Colonic mucosa (tissue), 4 donors: ENCODE data around the gene ZFHX3. TPM values are rescaled to one million over a fixed set of nuclear protein-coding genes. Genes with fewer than 3 reads are reported as not detected.

Experiments used
- DNase-seq: peaks from one replicate; pipeline ENCODE4 v3.0.0-alpha.2; 2020
- H3K27ac ChIP-seq: fragments of 200-600 bp; one replicate; pipeline ENCODE4 v1.8.0; 2021
- H3K27me3 ChIP-seq: fragments of 200-600 bp; one replicate; pipeline ENCODE4 v1.8.0; 2021
- H3K36me3 ChIP-seq: fragments of 200-600 bp; one replicate; pipeline ENCODE4 v1.8.0; 2021
- H3K4me1 ChIP-seq: fragments of 200-600 bp; one replicate; pipeline ENCODE4 v1.8.0; 2021; ENCODE audit warnings: mild to moderate bottlenecking
- H3K4me3 ChIP-seq: fragments of 200-600 bp; one replicate; pipeline ENCODE4 v1.8.0; 2021
- H3K9ac ChIP-seq, 2 donors: one replicate each; pipeline ENCODE4 v1.7.0; 2013; ENCODE audit warnings: control low read depth in 2 of 2, low read depth in 2 of 2, low read length in 2 of 2
- H3K9me3 ChIP-seq: fragments of 200-600 bp; one replicate; pipeline ENCODE4 v1.8.0; 2021
- CTCF ChIP-seq: fragments of 200-600 bp; IDR thresholded peaks from one replicate; pipeline ENCODE4 v1.8.0; 2022; ENCODE audit warnings: antibody characterized with exemption, mild to moderate bottlenecking
- intact Hi-C: fragments of 100-400 bp; cut with DNase I; formaldehyde crosslinking; loops from one replicate; pipeline ENCODE4 v1.14.1; 2022
- total RNA-seq, 2 donors: library from RNA; stranded (reverse); fragmentation: NEBNext Ultra II Directional in 1 of 2; extraction: Animal tissue kit (Norgen Biotek cat#: 25700) in 1 of 2; gene quantifications; one replicate each; pipeline ENCODE4 v1.2.1, GENCODE V29; 2021
- donor health status: healthy.
- donor health status: DM: no; HTN: no; CAD: no.
- donor health status: DM: no; HTN: no; CAD: no.

ZFHX3 gene
- total RNA-seq, 2 donors from 2014 or later: 10.5 to 12.8 TPM

DNA sequence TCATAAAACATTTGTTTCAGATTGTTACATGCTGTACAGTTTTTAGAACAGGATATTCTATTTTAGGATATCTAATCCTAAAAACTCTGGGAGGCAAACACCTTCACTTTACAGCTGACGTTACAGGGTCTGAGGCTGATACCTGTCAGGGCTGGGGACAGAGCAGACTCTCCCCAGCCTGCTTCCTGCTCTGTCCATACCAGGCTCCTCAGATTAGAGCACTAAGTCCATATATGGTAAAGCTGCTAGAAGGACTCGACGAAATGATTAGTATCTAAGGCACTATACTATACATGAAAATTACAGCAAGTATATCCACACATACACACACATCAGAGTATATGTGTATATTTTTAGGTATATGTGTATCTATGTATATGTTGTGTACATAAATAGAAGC, 125.2 kb downstream of the ZFHX3 start:
- no peak overlapping the region for H3K9ac ChIP-seq
- intact Hi-C loops: no loop called here
- DNase-seq: no peak
- H3K36me3 ChIP-seq: no peaks in the 10 kb centered on the region
- no peaks in the 10 kb centered on the region for H3K4me1 ChIP-seq
- H3K4me3 ChIP-seq: no peak overlapping the region
- no peaks in the 10 kb centered on the region for H3K9me3 ChIP-seq
- TF ChIP-seq CTCF: no peak
- H3K27ac ChIP-seq: no peak overlapping the region
- no peaks in the 10 kb centered on the region for H3K27me3 ChIP-seq

DNA sequence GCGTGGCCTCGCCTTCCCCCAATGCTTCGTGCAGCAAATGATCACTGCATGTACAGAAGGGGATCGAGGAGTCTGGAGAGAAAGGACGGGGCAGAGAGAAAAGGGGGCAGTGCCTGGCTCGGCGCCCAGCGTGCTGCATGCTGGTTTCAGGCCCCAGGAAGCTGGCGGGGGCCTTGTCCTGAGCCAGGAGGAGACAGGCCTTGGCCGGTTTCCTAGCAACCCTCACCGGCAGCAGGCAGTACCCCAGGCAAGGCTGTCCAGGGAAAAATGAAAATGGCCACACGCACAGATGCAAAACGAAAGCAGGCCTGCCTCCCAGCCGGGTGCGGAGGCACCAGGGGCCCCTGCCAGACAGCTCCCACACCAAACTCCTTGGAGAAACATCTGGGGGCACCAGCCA, 126.3 kb downstream of the ZFHX3 start:
- H3K4me1 ChIP-seq: no peaks in the 10 kb centered on the region
- H3K9ac ChIP-seq: no peak overlapping the region
- H3K9me3 ChIP-seq: no peaks in the 10 kb centered on the region
- intact Hi-C loops: no loop called here
- H3K27ac ChIP-seq: no peak overlapping the region
- no peak overlapping the region for H3K4me3 ChIP-seq
- no peak for DNase-seq
- no peaks in the 10 kb centered on the region for H3K27me3 ChIP-seq
- no peak for TF ChIP-seq CTCF
- no peaks in the 10 kb centered on the region for H3K36me3 ChIP-seq

DNA sequence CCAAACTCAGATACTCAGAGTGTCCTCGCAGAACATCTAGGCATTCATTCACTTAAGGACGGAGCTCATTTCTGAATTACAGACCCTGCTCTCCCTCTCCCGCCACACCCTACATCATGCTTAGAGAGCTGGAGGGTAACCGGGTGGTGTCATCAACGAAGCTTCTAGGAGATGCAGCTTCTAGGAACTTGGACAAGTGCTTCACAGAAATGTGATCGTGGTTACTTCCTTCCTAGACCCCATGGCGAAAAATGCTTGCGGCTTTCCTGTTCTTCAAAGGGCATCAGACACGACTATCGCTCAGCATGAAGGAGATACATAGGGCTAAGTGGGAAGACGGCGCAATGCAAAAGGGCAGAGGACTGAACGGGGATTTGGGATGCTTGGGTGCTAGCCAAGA, 126.8 kb downstream of the ZFHX3 start:
- Histone ChIP-seq H3K9ac (no peak overlapping the region), H3K4me3 (no peak overlapping the region), H3K27me3 (no peaks in the 10 kb centered on the region), H3K27ac (no peak overlapping the region), H3K36me3 (no peaks in the 10 kb centered on the region), H3K4me1 (no peaks in the 10 kb centered on the region), H3K9me3 (no peaks in the 10 kb centered on the region)
- DNase-seq: no peak
- intact Hi-C loops: no loop called here
- TF ChIP-seq CTCF: no peak

GRCh38 chr16:72917051-72917450, 130.9 kb downstream of the ZFHX3 start:
- DNase-seq: no peak
- H3K9ac ChIP-seq: no peak overlapping the region
- no peak overlapping the region for H3K4me3 ChIP-seq
- H3K36me3 ChIP-seq: no peaks in the 10 kb centered on the region
- no peak for TF ChIP-seq CTCF
- H3K9me3 ChIP-seq: no peaks in the 10 kb centered on the region
- H3K27ac ChIP-seq: no peak overlapping the region
- H3K4me1 ChIP-seq: no peaks in the 10 kb centered on the region
- intact Hi-C loops: no loop called here
- H3K27me3 ChIP-seq: no peaks in the 10 kb centered on the region

DNA sequence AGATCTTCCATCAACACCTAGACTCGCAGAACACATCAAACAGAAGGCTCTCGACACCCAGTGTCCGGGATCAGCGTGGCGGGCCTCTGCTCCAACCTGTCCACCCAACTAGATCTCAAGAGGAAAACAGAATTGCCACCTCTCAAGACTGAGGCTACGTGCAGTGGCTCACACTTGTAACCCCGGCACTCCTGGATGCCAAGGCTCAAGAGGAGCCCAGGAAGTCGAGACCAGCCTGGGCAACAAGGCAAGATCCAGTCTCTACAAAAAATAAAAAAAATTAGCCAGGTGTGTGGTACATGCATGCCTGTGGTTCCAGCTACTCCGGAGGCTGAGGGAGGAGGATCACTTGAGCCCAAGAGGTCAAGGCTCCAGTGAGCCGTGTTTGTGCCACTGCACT, 132.6 kb downstream of the ZFHX3 start:
- no peaks in the 10 kb centered on the region for H3K27me3 ChIP-seq
- no peaks in the 10 kb centered on the region for H3K36me3 ChIP-seq
- H3K9ac ChIP-seq: no peak overlapping the region
- no peak for DNase-seq
- no peaks in the 10 kb centered on the region for H3K4me1 ChIP-seq
- H3K4me3 ChIP-seq: no peak overlapping the region
- intact Hi-C loops: no loop called here
- H3K27ac ChIP-seq: no peak overlapping the region
- no peaks in the 10 kb centered on the region for H3K9me3 ChIP-seq
- no peak for TF ChIP-seq CTCF

- H3K9ac ChIP-seq: no peak overlapping the region
- no peak overlapping the region for H3K4me3 ChIP-seq
- intact Hi-C loops: no loop called here
- H3K36me3 ChIP-seq: no peaks in the 10 kb centered on the region
- no peak for TF ChIP-seq CTCF
- H3K27me3 ChIP-seq: no peaks in the 10 kb centered on the region
- no peaks in the 10 kb centered on the region for H3K9me3 ChIP-seq
- no peak overlapping the region for H3K27ac ChIP-seq
- DNase-seq: no peak
- H3K4me1 ChIP-seq: no peaks in the 10 kb centered on the region
Observed at GRCh38 chr16:72913551-72913950, 134.4 kb downstream of the ZFHX3 start.
